D721Med (cell line): ENCODE results near the gene NXNL2.

Source experiments
- DNase-seq: peaks from one replicate; pipeline ENCODE4 v3.0.0; 2011; ENCODE audit warnings: low spot score; ENCODE audit not compliant: insufficient read length
- FAIRE-seq: peaks from 2 replicates; lab custom pipeline; 2011; peaks lifted over from hg19 to GRCh38; lab: Jason Lieb, UNC
- TF ChIP-seq, protein P1 (sequence below): IDR thresholded peaks from 2 replicates; pipeline ENCODE4 v1.5.1; 2012; ENCODE audit warnings: mild to moderate bottlenecking, control low read depth; ENCODE audit not compliant: insufficient read depth; ENCODE audit errors: missing control alignments

Gene NXNL2

GRCh38 chr9:88522360-88522759 is 12.6 kb upstream of the NXNL2 start:
- DNase-seq = no peak
- no peak for FAIRE-seq
- TF ChIP-seq, protein P1, sequence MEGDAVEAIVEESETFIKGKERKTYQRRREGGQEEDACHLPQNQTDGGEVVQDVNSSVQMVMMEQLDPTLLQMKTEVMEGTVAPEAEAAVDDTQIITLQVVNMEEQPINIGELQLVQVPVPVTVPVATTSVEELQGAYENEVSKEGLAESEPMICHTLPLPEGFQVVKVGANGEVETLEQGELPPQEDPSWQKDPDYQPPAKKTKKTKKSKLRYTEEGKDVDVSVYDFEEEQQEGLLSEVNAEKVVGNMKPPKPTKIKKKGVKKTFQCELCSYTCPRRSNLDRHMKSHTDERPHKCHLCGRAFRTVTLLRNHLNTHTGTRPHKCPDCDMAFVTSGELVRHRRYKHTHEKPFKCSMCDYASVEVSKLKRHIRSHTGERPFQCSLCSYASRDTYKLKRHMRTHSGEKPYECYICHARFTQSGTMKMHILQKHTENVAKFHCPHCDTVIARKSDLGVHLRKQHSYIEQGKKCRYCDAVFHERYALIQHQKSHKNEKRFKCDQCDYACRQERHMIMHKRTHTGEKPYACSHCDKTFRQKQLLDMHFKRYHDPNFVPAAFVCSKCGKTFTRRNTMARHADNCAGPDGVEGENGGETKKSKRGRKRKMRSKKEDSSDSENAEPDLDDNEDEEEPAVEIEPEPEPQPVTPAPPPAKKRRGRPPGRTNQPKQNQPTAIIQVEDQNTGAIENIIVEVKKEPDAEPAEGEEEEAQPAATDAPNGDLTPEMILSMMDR = no peak

- no peak for FAIRE-seq
- TF ChIP-seq, protein P1 = no peak
- no peak for DNase-seq
Observed at GRCh38 chr9:88523056-88523455, 11.9 kb upstream of the NXNL2 start.

DNA sequence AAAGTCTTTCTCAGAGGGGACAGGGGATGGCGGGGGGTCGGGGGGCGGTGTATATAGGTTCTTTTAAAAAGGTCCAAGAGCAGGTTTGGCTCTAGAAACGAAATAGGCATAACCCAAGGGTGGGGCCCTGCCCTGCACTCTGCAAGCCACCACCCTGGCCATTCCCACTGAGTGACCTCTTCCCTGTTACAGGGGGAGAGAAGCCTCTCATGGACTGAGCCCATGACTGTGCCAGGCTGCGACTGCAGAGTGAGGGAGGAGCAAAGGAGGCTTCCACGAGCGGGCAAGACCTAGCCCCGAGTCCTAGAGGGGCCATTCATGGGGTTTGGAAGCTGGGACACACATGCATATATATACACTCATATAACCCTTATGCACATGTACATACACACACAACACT is 10.1 kb upstream of the NXNL2 start:
- FAIRE-seq (no peak), DNase-seq (no peak)
- TF ChIP-seq, protein P1 = no peak

DNA sequence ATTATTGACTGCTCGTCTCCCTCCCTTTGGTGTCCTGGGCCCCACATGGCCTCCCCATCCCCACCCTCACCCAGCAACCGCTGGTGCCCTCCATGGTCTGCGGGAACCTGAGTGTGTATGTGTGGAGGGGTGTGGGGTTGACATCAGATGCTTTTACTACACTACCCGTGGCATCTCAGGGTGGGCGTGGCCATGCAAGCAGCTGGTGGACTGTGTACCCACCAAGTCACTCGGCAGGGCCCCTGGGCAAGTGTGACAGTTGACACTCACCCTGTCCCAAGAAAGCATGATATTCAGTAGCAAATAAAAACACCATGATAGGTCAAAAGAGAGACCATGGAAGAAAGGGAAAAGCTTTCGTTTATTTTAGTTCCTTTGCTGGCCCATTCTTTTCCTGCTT is 7.4 kb upstream of the NXNL2 start:
- TF ChIP-seq, protein P1 = no peak
- DNase-seq (no peak), FAIRE-seq (no peak)

DNA sequence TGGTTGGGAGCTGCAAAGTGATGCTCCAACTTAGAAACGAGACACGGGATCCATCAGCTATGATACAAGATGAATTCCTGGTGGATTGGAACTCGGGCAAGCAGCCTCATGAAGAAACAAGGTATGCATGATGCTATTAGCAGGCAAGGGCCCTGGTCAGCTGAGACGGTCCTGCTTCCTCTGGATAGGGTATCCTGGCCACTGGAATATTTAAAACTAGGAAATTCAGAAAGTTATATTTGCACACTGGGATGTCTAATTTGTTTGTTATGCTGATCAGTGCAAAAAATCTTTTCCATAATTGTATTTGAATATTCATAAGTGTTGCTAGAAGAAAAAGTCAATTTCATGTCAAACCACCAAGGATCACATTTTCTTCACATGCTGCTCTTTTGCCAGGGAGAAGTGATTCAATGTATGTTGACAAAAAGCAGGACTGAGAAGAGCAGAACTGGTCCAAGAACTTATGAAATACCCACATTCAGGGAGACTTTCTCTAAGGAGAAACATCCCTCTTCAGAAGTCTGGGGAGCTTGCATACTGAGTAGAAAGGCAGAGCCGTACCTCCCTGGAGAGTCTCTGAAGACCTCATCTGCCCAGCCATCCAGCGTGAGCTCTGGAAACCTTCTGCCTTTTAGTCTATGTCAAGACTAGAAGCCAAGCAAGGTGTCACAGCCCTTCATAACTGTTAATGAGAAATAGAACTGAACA is 6.7 kb upstream of the NXNL2 start:
- no peak for FAIRE-seq
- TF ChIP-seq, protein P1 = no peak
- DNase-seq = no peak

GRCh38 chr9:88529496-88529895 is 5.5 kb upstream of the NXNL2 start:
- TF ChIP-seq, protein P1 = no peak
- FAIRE-seq (no peak), DNase-seq (no peak)

- TF ChIP-seq, protein P1 = no peak
- no peak for DNase-seq
- FAIRE-seq = no peak
Observed at GRCh38 chr9:88530051-88530450, 4.9 kb upstream of the NXNL2 start.
